C4-2B (cell line): Measurements from ENCODE around the gene SRSF5.

Source experiments
- ZFX ChIP-seq: fragments of 450-650 bp; IDR thresholded peaks from 2 replicates; pipeline ENCODE4 v1.6.1; 2017
- TF ChIP-seq, protein P1 (sequence below): fragments of 450-650 bp; conservative IDR thresholded peaks from 2 replicates; pipeline ENCODE4 v1.5.1; 2017; ENCODE audit warnings: mild to moderate bottlenecking

DNA sequence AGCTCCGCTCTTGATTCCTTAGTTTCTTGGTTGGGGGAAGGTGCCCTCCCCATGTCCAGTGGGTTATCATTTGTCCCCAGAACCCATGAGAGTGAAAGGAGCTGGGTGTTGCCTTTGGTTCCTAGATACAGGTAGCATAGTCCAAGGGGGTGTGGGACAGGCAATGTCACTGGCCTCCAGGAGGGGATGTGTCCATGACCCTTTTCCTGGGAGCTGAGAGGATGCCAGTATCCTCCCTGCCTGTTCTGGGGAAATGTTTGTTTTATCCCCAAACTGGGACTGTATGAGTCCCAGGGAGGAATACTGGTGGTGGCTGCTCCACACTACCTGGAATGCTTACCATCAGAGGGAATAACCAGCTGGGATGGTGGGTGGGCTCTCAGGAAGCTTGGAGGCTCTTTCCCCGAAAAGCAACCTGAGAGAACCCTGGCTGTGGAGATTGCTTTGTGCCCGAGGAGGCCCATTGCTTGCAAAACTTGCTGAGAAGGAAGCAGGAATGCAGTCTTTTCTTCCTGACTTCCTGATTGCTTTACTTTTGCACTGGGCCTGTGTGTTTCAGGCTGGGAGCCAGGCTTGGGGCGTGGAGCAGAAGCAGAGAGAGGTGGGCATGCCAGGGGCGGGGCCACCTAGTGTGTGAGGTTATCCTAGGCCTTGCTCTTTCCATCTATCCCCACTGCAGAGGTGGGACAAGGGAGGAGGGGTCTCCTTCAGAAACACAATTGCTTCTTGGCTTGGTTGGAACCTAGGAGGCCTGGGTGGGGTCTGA, 30.8 kb downstream of the SRSF5 start:
- TF ChIP-seq, protein P1, sequence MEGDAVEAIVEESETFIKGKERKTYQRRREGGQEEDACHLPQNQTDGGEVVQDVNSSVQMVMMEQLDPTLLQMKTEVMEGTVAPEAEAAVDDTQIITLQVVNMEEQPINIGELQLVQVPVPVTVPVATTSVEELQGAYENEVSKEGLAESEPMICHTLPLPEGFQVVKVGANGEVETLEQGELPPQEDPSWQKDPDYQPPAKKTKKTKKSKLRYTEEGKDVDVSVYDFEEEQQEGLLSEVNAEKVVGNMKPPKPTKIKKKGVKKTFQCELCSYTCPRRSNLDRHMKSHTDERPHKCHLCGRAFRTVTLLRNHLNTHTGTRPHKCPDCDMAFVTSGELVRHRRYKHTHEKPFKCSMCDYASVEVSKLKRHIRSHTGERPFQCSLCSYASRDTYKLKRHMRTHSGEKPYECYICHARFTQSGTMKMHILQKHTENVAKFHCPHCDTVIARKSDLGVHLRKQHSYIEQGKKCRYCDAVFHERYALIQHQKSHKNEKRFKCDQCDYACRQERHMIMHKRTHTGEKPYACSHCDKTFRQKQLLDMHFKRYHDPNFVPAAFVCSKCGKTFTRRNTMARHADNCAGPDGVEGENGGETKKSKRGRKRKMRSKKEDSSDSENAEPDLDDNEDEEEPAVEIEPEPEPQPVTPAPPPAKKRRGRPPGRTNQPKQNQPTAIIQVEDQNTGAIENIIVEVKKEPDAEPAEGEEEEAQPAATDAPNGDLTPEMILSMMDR, result no peak
- TF ChIP-seq ZFX, result no peak
